Body of pancreas (tissue), 4 donors: Measurements from ENCODE around the gene MRPS18B.

ENCODE experiments used
- CTCF ChIP-seq, 7 experiments: fragments of 450-650 bp in 4 of 7; fragments of 200-600 bp in 3 of 7; sonication (generic) in 3 of 7; IDR thresholded peaks; one replicate each; pipeline ENCODE4 v1.5.1; 2016 to 2019; ENCODE audit warnings: antibody characterized with exemption in 7 of 7
- POLR2A ChIP-seq, 3 donors: fragments of 450-650 bp; IDR thresholded peaks; one replicate each; pipeline ENCODE4 v1.6.1; 2016; ENCODE audit warnings: antibody characterized with exemption in 3 of 3, mild to moderate bottlenecking in 2 of 3

GRCh38 chr6:30657454-30657853 lies 39.8 kb downstream of the MRPS18B start:
- no peak for TF ChIP-seq CTCF (IDR thresholded peaks at IDR 0.05)
- TF ChIP-seq POLR2A (IDR thresholded peaks at IDR 0.05) = no peak
